ENCODE measurements around the gene FYN.

FYN gene

DNA sequence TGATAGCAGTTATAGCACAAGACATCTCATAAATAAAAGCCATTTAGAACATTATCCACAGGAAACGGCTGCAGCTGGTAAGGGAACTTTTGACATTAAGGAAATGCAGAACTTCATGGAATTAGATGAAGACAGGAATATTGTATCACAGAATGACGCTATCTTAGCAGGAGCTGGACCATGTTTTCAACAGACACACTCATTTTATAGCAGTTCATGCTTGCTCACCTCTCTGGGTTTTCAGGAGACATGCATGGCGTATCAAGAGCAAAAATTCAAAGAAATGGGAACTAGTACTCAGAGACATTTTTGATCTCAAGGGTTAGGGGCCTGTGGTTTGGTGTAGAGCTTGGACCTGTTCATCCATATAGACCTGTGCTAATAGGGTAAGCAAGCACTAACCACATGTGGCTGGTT is 125.0 kb downstream of the FYN start:
- DNase-seq (ENCODE audit: low read depth), result no peak
- H3K4me3 ChIP-seq (ENCODE audit: low read depth, low read length), result no peak overlapping the region
- no peak for TF ChIP-seq POLR2A (IDR thresholded peaks at IDR 0.05; ENCODE audit: extremely low read depth, insufficient read length)
- no peak for TF ChIP-seq MYC (IDR thresholded peaks at IDR 0.05; ENCODE audit: low read depth, low read length)
- TF ChIP-seq, protein P1, sequence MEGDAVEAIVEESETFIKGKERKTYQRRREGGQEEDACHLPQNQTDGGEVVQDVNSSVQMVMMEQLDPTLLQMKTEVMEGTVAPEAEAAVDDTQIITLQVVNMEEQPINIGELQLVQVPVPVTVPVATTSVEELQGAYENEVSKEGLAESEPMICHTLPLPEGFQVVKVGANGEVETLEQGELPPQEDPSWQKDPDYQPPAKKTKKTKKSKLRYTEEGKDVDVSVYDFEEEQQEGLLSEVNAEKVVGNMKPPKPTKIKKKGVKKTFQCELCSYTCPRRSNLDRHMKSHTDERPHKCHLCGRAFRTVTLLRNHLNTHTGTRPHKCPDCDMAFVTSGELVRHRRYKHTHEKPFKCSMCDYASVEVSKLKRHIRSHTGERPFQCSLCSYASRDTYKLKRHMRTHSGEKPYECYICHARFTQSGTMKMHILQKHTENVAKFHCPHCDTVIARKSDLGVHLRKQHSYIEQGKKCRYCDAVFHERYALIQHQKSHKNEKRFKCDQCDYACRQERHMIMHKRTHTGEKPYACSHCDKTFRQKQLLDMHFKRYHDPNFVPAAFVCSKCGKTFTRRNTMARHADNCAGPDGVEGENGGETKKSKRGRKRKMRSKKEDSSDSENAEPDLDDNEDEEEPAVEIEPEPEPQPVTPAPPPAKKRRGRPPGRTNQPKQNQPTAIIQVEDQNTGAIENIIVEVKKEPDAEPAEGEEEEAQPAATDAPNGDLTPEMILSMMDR (IDR thresholded peaks at IDR 0.05; ENCODE audit: low read depth, low read length), result no peak
- TF ChIP-seq, protein P2, sequence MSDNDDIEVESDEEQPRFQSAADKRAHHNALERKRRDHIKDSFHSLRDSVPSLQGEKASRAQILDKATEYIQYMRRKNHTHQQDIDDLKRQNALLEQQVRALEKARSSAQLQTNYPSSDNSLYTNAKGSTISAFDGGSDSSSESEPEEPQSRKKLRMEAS (IDR thresholded peaks at IDR 0.05; ENCODE audit: low read depth, low read length), result no peak

DNA sequence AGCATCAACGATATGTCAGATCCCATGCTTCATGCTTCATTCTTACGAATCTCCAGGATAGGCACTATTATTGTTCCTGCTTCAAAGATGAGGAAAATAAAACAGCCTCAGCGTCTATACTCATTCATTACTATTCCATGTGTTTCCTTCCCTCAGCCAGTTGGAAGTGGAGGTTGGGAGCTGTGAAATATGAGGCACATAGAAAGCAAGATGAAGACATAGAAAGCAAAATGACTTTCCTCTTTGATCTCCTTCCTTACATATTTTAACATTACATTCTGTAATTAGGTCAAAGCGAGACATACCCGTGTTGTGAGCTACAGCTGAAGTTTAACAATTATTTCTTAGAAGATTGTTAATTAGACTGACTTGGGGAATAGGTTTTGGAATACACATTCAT is 125.4 kb downstream of the FYN start:
- TF ChIP-seq, protein P1 (IDR thresholded peaks at IDR 0.05; ENCODE audit: low read depth, low read length), result no peak
- TF ChIP-seq MYC (IDR thresholded peaks at IDR 0.05; ENCODE audit: low read depth, low read length), result no peak
- TF ChIP-seq, protein P2 (IDR thresholded peaks at IDR 0.05; ENCODE audit: low read depth, low read length), result no peak
- no peak for TF ChIP-seq POLR2A (IDR thresholded peaks at IDR 0.05; ENCODE audit: extremely low read depth, insufficient read length)
- DNase-seq (ENCODE audit: low read depth), result no peak
- no peak overlapping the region for H3K4me3 ChIP-seq (ENCODE audit: low read depth, low read length)

DNA sequence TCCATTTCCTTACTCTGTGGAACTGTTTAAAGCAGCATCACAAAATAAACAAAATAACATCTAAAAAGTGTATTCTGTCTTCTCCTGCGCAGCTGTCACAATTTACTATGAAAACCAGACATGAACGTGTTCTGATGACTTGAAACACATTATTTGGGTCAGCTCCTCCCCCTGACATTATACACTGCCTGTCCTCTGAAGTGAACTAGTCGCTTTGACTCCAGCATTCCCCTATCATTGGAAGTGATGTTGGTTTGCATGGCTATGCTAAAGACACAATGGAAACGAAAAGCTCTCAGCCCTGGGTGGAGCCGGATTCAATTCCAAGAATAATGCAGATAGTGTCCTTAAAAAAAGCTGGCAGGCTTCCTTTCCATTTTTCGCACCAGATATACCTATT is 125.9 kb downstream of the FYN start:
- no peak for DNase-seq (ENCODE audit: low read depth)
- H3K4me3 ChIP-seq (ENCODE audit: low read depth, low read length), result no peak overlapping the region
- TF ChIP-seq MYC (IDR thresholded peaks at IDR 0.05; ENCODE audit: low read depth, low read length) (no peak), POLR2A (IDR thresholded peaks at IDR 0.05; ENCODE audit: extremely low read depth, insufficient read length) (no peak)
- TF ChIP-seq, protein P2 (IDR thresholded peaks at IDR 0.05; ENCODE audit: low read depth, low read length), result no peak
- TF ChIP-seq, protein P1 (IDR thresholded peaks at IDR 0.05; ENCODE audit: low read depth, low read length), result no peak

DNA sequence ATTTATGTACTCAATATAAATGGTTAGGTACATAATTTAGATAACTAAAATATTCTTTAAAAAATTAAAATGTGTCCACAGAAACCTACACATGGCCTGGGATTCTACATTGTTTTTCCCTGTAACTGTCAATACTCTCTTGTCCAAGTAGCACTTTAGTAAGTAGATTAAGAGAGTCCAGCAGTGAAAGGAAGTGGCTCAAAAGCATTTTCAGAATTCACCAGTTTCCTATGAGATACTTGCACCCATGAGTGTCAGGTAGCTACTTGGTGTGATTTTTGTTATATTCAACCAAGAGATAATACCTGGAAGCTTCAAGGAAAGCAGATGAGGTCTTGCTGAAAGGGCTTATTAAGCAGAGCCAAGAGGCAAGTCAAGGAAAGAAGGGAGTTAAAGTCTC is 126.3 kb downstream of the FYN start:
- TF ChIP-seq MYC (IDR thresholded peaks at IDR 0.05; ENCODE audit: low read depth, low read length) (no peak), POLR2A (IDR thresholded peaks at IDR 0.05; ENCODE audit: extremely low read depth, insufficient read length) (no peak)
- TF ChIP-seq, protein P2 (IDR thresholded peaks at IDR 0.05; ENCODE audit: low read depth, low read length), result no peak
- TF ChIP-seq, protein P1 (IDR thresholded peaks at IDR 0.05; ENCODE audit: low read depth, low read length), result no peak
- no peak overlapping the region for H3K4me3 ChIP-seq (ENCODE audit: low read depth, low read length)
- DNase-seq (ENCODE audit: low read depth), result no peak

DNA sequence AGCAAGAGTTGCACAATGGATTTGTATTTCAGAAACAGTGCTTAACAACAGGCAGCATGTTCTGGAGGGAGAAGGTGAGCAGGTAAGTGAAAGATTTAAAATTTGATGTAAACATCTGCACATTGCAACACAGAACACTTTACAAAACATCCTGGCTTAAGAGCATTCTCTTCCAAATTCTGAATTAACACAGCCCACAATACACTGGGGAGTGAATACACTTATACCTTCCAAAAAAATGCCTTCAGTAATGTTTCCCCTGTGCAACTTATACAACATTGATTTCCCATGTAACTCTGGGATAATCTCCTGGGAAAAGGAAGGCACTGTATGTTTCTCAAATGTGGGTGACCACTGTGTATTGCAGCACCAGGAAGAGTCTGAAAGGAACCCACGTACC is 127.6 kb downstream of the FYN start:
- TF ChIP-seq, protein P1 (IDR thresholded peaks at IDR 0.05; ENCODE audit: low read depth, low read length), result no peak
- TF ChIP-seq MYC (IDR thresholded peaks at IDR 0.05; ENCODE audit: low read depth, low read length) (no peak), POLR2A (IDR thresholded peaks at IDR 0.05; ENCODE audit: extremely low read depth, insufficient read length) (no peak)
- TF ChIP-seq, protein P2 (IDR thresholded peaks at IDR 0.05; ENCODE audit: low read depth, low read length), result no peak
- H3K4me3 ChIP-seq (ENCODE audit: low read depth, low read length), result no peak overlapping the region
- no peak for DNase-seq (ENCODE audit: low read depth)

DNA sequence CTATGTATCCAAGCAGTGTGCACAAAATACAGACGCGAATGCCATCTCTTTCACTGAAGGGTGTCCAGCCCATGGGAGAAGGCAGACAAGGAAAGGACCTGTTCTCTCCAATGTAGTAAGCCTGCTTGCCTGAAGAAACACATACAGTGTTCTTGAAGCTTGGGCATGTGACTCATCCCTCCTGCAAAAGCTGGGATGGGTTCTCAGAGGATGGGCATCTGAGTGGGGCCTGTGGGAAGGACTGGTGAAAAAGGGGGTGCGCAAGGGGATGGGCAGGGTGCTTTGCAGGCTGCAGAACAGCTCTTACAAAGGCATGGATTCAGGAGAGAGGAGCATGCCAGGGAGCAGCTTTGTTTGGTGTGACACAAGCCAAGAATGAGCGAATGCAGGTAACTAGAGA is 128.1 kb downstream of the FYN start:
- DNase-seq (ENCODE audit: low read depth), result no peak
- TF ChIP-seq MYC (IDR thresholded peaks at IDR 0.05; ENCODE audit: low read depth, low read length) (no peak), POLR2A (IDR thresholded peaks at IDR 0.05; ENCODE audit: extremely low read depth, insufficient read length) (no peak)
- TF ChIP-seq, protein P1 (IDR thresholded peaks at IDR 0.05; ENCODE audit: low read depth, low read length), result no peak
- TF ChIP-seq, protein P2 (IDR thresholded peaks at IDR 0.05; ENCODE audit: low read depth, low read length), result no peak
- no peak overlapping the region for H3K4me3 ChIP-seq (ENCODE audit: low read depth, low read length)
